Panc1 (cell line): ENCODE measurements around the gene TNFRSF1B. TPM values are rescaled to one million over a fixed set of nuclear protein-coding genes. Genes with fewer than 3 reads are reported as not detected.

Experiments
- ATAC-seq: fragments of 200-7000 bp; cut with Tn5 transposase; 2 replicates; pipeline ENCODE4 v1.9.1; 2020; ENCODE audit warnings: mild to moderate bottlenecking, moderate library complexity
- BruUV-seq: library from RNA; stranded (reverse); fragments of 400-500 nt; replicated peaks from 2 replicates; lab custom pipeline; 2021; lab: Mats Ljungman, UMichigan
- CTCF ChIA-PET: fragments of 300-600 bp; sonication (Branson Sonifier 250); formaldehyde crosslinking; loops from one replicate; lab custom pipeline; 2022; ENCODE audit warnings: antibody characterized with exemption; lab: Charles Lee
- POLR2A ChIA-PET: fragments of 300-600 bp; sonication (Branson Sonifier 250); formaldehyde crosslinking; loops from one replicate; lab custom pipeline; 2022; ENCODE audit warnings: antibody characterized with exemption; lab: Charles Lee
- DNase-seq: peaks from one replicate; pipeline ENCODE4 v3.0.0-alpha.2; 2010; ENCODE audit warnings: low read depth, low spot score
- H3K27ac ChIP-seq: 2 replicates; pipeline ENCODE4 v1.5.1; 2011; ENCODE audit warnings: mild to moderate bottlenecking, low read length, inconsistent platforms
- H3K27me3 ChIP-seq: fragments of 200-500 bp; sonication (Bioruptor generic); 2 replicates; pipeline ENCODE4 v1.6.0; 2014; ENCODE audit warnings: low read length, inconsistent platforms; ENCODE audit not compliant: control insufficient read depth, insufficient read depth
- H3K36me3 ChIP-seq: fragments of 200-500 bp; sonication (Bioruptor generic); 2 replicates; pipeline ENCODE4 v1.5.1; 2014; ENCODE audit warnings: inconsistent platforms, mild to moderate bottlenecking, low read length, moderate library complexity; ENCODE audit not compliant: control insufficient read depth, insufficient read depth
- H3K4me1 ChIP-seq: 2 replicates; pipeline ENCODE4 v1.5.1; 2011; ENCODE audit warnings: inconsistent platforms, mild to moderate bottlenecking, low read length, moderate library complexity; ENCODE audit not compliant: control insufficient read depth, insufficient read depth
- H3K4me3 ChIP-seq, 2 experiments: 2 replicates each; pipeline ENCODE4 v1.5.1; 2011 to 2012; ENCODE audit warnings: low read depth in 2 of 2, low read length in 2 of 2, mild to moderate bottlenecking in 2 of 2, inconsistent platforms in 1 of 2, moderate library complexity in 1 of 2
- H3K9me3 ChIP-seq: fragments of 200-500 bp; sonication (Bioruptor generic); 2 replicates; pipeline ENCODE4 v1.5.1; 2014; ENCODE audit warnings: low read depth, mild to moderate bottlenecking, inconsistent platforms, low read length, moderate library complexity; ENCODE audit not compliant: control insufficient read depth, insufficient read depth
- CTCF ChIP-seq: fragments of 450-650 bp; IDR thresholded peaks from 2 replicates; pipeline ENCODE4 v1.5.1; 2017; ENCODE audit warnings: mild to moderate bottlenecking
- POLR2AphosphoS5 ChIP-seq: IDR thresholded peaks from 2 replicates; pipeline ENCODE4 v1.6.1; 2012; ENCODE audit warnings: mild to moderate bottlenecking, low read depth, low read length, moderate library complexity
- REST ChIP-seq, 2 experiments: IDR thresholded peaks; 2 replicates each; pipeline ENCODE4 v1.6.1; 2011 to 2012; ENCODE audit warnings: low read depth in 2 of 2, control low read depth in 1 of 2, low read length in 1 of 2, mild to moderate bottlenecking in 1 of 2, moderate library complexity in 1 of 2; ENCODE audit not compliant: insufficient read depth in 1 of 2
- SIN3A ChIP-seq: IDR thresholded peaks from 2 replicates; pipeline ENCODE4 v1.6.1; 2012; ENCODE audit warnings: low read depth, mild to moderate bottlenecking, low read length, moderate library complexity, borderline replicate concordance; ENCODE audit not compliant: insufficient read depth
- TCF7L2 ChIP-seq: IDR thresholded peaks from 2 replicates; pipeline ENCODE4 v1.6.1; 2011; ENCODE audit warnings: mild to moderate bottlenecking, low read depth, low read length, inconsistent platforms
- in situ Hi-C: cut with HindIII; loops from 2 replicates; pipeline ENCODE4 v1.10.0; 2016; ENCODE audit warnings: low sequenced_read_pairs, low pct_unique_long_range_greater_than_20kb
- intact Hi-C: fragments of 100-400 bp; cut with micrococcal nuclease; formaldehyde crosslinking; loops from one replicate; pipeline ENCODE4 v1.10.0; 2022; ENCODE audit not compliant: unreplicated experiment
- total RNA-seq: library from RNA; stranded (reverse); gene quantifications from one replicate; pipeline ENCODE4 v1.2.1, GENCODE V29; 2021; ENCODE audit not compliant: unreplicated experiment

The TNFRSF1B gene
- total RNA-seq, 1 experiment from 2014 or later: 18.8 TPM

- Histone ChIP-seq H3K9me3 (no peaks in the 10 kb centered on the region), H3K4me1 (no peaks in the 10 kb centered on the region), H3K27ac (no peak overlapping the region), H3K36me3 (no peaks in the 10 kb centered on the region; the same call in none of the 2 replicates), H3K27me3 (no peaks in the 10 kb centered on the region), H3K4me3 (no peak overlapping the region)
- no peak for TF ChIP-seq TCF7L2
- TF ChIP-seq SIN3A: no peak
- no peak for TF ChIP-seq POLR2AphosphoS5
- no peak for TF ChIP-seq CTCF
- intact Hi-C loops: no loop called here
- ChIA-PET CTCF (no interaction called here), POLR2A (no interaction called here)
- in situ Hi-C loops: no loop called here
- ATAC-seq (no peak), DNase-seq (no peak)
- no TSS peak for BruUV-seq
Observed at GRCh38 chr1:12246584-12246983, 79.8 kb downstream of the TNFRSF1B start.

GRCh38 chr1:12249181-12249580, 82.4 kb downstream of the TNFRSF1B start:
- DNase-seq (no peak), ATAC-seq (no peak)
- BruUV-seq: no TSS peak
- Histone ChIP-seq H3K4me1 (no peaks in the 10 kb centered on the region), H3K9me3 (no peaks in the 10 kb centered on the region), H3K4me3 (no peak overlapping the region), H3K27ac (no peak overlapping the region), H3K36me3 (no peaks in the 10 kb centered on the region; the same call in none of the 2 replicates), H3K27me3 (no peaks in the 10 kb centered on the region)
- POLR2A ChIA-PET: no interaction called here
- CTCF ChIA-PET: no interaction called here
- in situ Hi-C loops: no loop called here
- TF ChIP-seq REST (IDR thresholded peaks at IDR 0.05; ENCODE audit: insufficient read depth in 1 of 2, low read depth in 2 of 2, low read length in 1 of 2): no peak
- TF ChIP-seq CTCF: no peak
- no peak for TF ChIP-seq TCF7L2
- no peak for TF ChIP-seq POLR2AphosphoS5
- no peak for TF ChIP-seq SIN3A
- intact Hi-C loops: no loop called here
